Stimulated activated CD4-positive, alpha-beta T cell treated with anti-CD3 and anti-CD28 coated beads, Interleukin-2, amount 100 ng/mL, for 48 hours (primary cell): ENCODE measurements around the gene MSH5.
A peak's percentile ranks its signal among the peaks of the same experiment; 100 is the strongest.
"Not testable (repeated sequence)": the region's sequence is repeated elsewhere in the genome, so short reads cannot be mapped to it uniquely, and the experiment has no call there.

Experiments
- DNase-seq, 2 donors: peaks; one replicate each; pipeline ENCODE4 v3.0.0-alpha.2; 2020

Gene MSH5

GRCh38 chr6:31780507-31781243 lies 40.9 kb downstream of the MSH5 start:
- DNase-seq: no peak

- DNase-seq: no peak
These were observed 41.7 kb downstream of the MSH5 start for GRCh38 chr6:31781244-31782125.

GRCh38 chr6:31782126-31782855 lies 42.5 kb downstream of the MSH5 start:
- DNase-seq: no peak

- no peak for DNase-seq
These were observed 44.5 kb downstream of the MSH5 start for GRCh38 chr6:31784098-31784925.

- DNase-seq: no peak
These were observed 45.7 kb downstream of the MSH5 start for GRCh38 chr6:31785475-31785874.

DNA sequence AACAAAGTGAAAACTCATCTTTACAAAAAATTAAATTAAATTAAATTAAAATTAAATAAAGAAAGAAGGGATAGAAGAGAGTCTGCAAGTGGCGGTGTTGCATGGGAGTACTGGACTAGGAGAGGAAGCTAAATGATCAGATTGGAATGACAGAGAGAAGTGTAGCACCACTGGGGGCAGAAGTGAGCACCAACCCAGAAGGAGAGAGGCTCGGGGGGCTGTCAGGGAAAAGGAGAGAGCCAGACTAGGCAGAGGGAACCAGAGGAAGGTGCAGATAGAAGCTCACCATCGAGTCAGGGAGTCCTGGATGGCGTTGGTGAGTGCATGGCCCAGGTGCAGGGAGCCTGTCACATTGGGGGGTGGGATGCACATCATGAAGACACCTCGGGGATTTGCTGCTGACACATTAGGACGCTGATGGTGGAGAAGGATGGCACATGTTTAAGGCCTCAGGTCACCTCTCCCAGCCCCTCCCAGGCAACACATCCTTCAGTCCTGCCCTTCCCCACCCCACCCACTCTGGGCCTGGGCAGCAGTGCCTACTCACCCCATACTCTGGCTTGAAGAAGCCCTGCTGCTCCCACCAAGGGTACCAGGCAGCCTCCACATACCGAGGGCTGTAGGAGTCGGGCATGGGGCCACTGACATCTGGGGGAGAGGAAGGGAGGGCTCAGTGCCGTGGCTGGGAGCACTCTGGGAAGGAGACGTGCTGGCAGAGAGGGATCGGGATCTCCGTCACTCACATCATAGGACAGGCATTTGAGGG lies 51.7 kb downstream of the MSH5 start:
- peak in 1 of 2 donors; percentile 37 for DNase-seq

DNA sequence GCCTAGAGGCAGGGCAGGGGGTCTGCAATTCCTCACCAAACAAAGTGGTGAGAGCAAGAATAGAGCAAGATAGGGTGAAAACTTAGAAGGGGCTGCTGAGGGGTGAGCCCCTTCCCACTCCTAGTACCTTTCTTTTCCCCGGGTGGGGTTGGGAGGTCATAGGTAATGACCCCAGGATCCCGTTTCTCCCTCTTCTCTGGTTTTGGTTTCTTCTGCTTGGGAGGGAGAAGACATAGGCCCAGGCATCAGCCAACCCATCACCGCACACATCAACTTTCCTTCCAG lies 52.2 kb downstream of the MSH5 start:
- DNase-seq: no peak

DNA sequence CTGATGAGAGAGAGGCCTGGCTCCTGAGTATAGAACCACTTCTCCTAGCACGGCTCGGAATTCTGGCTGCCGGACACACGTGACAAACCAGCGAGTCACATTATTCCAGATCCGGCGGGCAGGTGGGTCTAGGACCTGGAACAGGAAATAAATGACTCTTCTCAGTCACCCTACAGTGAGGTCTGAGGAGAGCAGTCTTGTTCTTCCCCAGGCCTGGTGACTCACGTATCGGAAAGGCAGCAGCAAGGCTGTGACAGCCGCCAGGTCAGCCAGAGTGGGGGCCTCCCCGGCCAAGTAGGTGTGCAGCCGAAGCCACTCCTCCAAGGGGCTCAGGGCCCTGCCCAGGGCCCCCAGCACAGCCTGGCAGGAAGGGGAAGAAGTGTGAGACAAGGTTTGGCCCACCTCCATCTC lies 53.0 kb downstream of the MSH5 start:
- no peak for DNase-seq

GRCh38 chr6:31793927-31794245 lies 54.1 kb downstream of the MSH5 start:
- DNase-seq: not testable (repeated sequence)

DNA sequence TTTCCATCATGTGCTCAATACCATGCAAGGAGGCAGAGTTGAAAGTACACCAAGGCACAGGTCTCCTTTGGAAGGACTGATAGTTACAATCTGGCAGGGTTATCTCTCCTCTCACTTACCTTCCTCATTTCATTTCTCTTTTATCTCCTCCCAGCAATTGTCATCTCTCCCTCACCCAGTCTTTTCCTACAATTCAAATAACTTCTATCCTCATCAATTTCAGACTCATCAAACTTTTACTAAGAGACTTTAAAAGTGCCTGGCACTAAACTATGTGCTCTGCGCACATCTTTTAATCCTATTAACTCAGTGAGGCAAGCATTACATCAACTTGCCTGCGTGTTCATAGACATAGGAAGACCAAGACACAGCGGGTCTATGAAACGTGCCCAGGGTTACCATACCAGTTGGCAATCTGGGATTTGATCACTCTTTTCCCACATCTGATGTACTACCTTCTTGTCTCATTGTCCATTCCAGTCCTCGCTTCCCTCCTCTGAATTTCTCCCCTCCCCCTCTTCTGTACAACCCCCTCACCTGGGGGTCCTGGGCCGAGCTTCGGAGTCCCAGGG lies 54.6 kb downstream of the MSH5 start:
- no peak for DNase-seq

DNA sequence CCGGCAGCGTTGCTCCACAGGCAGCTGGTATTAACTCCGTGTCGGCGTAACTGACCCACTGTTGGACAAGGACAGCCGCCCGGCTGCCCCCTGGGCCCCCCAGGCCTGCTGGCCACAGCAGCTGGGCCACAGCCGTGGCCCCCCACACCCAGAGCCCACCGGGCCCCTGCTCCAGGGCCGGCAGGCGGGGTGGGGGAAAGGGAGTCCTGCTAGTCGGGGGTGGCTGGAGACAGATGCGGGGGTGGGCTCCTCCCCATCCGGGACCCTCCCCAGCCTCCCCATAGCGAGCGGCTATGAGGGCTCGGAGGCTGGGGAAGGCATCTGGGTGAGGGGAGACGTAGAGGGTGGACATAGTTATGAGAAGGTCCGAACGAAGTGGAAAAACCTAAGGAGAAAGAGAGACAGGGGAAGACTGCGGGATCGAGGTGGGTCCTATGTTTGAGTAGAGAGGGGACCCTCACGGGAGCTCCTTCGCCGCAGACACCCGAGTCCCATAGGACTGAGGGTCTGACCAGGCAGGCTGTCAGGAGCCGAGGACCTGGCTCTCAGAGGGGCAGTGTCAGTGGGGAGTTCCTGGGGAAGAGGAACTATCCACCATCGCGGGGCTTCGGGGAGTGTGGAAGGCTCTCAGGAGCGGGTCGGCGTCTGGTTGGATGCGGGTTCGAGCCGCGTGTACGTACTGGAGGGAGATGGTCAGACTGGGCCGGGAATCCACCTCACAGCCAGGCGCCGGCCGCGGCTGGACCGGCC lies 55.2 kb downstream of the MSH5 start:
- no peak for DNase-seq

GRCh38 chr6:31795616-31796298 lies 56.0 kb downstream of the MSH5 start, which contains the start of gene VARS1:
TSS of gene VARS1 (minus strand) at chr6:31795752. CDS start at chr6:31795217, 535 bp downstream.
- peak; percentile 76 to 84 for DNase-seq

DNA sequence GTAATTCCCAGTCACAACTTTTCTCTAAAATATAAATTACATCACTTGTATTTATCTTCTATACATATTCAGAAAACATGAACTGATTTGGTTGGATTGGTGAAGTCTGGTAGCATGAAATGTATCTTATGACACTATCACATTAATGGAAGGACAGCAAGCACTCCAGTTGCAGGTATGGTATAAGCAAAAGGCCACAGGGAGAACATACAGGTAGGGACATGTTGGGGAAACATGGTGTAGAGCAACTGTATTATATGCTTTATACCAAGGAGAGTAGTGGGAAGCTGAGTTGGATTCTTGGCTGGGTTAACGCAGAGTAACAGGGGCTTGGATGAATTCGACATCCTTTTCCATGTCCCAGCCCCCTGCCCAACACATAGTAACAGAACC lies 57.2 kb downstream of the MSH5 start:
- no peak for DNase-seq

- no peak for DNase-seq
These were observed 57.8 kb downstream of the MSH5 start for GRCh38 chr6:31797588-31797987.

DNA sequence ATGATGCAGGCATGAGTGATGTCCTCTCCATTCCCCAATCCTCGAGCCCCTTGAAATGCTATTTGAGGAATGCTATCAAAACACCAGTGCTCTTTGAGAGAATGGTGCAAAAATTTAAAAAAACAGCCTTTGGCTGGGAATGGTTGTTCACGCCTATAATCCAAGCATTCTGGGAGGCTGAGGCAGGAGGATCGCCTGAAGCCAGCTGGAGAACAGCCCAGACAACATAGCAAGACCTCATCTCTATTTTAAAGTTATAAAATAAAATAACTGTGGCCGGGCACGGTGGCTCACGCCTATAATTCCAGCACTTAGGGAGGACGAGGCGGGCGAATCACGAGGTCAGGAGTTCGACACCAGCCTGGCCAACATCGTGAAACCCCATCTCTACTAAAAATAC lies 60.0 kb downstream of the MSH5 start:
- no peak for DNase-seq

- not testable (repeated sequence) for DNase-seq
These were observed 61.5 kb downstream of the MSH5 start for GRCh38 chr6:31801031-31801927.

DNA sequence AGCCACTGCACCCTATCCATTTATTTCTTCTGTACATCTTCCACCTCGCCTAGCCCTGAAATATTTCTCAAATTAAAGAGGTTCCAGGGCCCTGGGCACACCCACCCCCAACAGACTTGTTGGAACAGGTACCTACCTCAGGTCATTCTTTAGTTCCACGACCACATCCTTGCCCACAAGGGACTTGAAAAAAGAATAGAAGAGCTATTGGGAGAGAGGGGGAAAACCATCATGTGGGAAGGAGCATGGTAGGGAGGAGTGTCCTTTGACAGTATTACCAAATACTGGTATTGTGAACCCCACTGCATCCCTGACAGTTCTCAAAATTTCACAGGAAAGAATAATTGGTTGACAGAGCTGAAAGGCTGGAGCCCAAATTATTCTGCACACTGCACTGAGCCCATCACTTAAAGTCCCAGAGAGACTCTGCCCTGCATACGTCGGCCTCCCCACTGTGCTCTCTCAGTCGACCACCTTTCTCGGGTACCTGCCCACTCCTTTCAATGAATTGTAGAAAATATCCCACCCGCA lies 66.2 kb downstream of the MSH5 start:
- DNase-seq: no peak

GRCh38 chr6:31806470-31807272 lies 66.9 kb downstream of the MSH5 start, which contains the start of gene LSM2:
TSS of gene LSM2 (minus strand) at chr6:31806966. CDS start at chr6:31806757, 209 bp downstream.
- DNase-seq: peak; percentile 96 to 98
